ENCODE results near the gene GRK4.
"Not testable (repeated sequence)": the region's sequence is repeated elsewhere in the genome, so short reads cannot be mapped to it uniquely, and the experiment has no call there.

GRK4 gene

GRCh38 chr4:2958446-2958845 lies 4.9 kb upstream of the GRK4 start:
- TF ChIP-seq TAF1 (IDR thresholded peaks at IDR 0.05; ENCODE audit: low read depth, low read length) (no peak), PAX5 (IDR thresholded peaks at IDR 0.05; ENCODE audit: insufficient read depth, low read length, severe bottlenecking) (no peak), POLR2AphosphoS5 (IDR thresholded peaks at IDR 0.05; ENCODE audit: low read depth, low read length) (no peak), SPI1 (IDR thresholded peaks at IDR 0.05; ENCODE audit: low read depth, low read length) (no peak), POU2F2 (IDR thresholded peaks at IDR 0.05; ENCODE audit: low read depth, low read length) (no peak), POLR2A (IDR thresholded peaks at IDR 0.05; ENCODE audit: low read depth, low read length) (no peak)
- FAIRE-seq (no peak), DNase-seq (ENCODE audit: insufficient read length, low spot score) (no peak)

- DNase-seq (ENCODE audit: insufficient read length, low spot score); FAIRE-seq: not testable (repeated sequence)
Observed at GRCh38 chr4:2960450-2960849, 2.9 kb upstream of the GRK4 start.

GRCh38 chr4:2961421-2961810 lies 2.0 kb upstream of the GRK4 start:
- peak; percentile 35 for FAIRE-seq
- TF ChIP-seq POU2F2 (IDR thresholded peaks at IDR 0.05; ENCODE audit: low read depth, low read length) (no peak), POLR2A (IDR thresholded peaks at IDR 0.05; ENCODE audit: low read depth, low read length) (0 out of 2 replicates have a peak, but pooled peaks have one; percentile 56)
- no peak for DNase-seq (ENCODE audit: insufficient read length, low spot score)

- no peak for DNase-seq (ENCODE audit: insufficient read length, low spot score)
- peak; percentile 85 for FAIRE-seq
Observed at GRCh38 chr4:2961811-2962441, 1.4 kb upstream of the GRK4 start.

GRCh38 chr4:2962614-2963174 lies 677 bp upstream of the GRK4 start:
- TF ChIP-seq PAX5 (IDR thresholded peaks at IDR 0.05; ENCODE audit: insufficient read depth, low read length, severe bottlenecking) = no peak
- TF ChIP-seq POLR2AphosphoS5 (IDR thresholded peaks at IDR 0.05; ENCODE audit: low read depth, low read length) = no peak; the same call in 1 of the 2 replicates
- no peak; the same call in 1 of the 2 replicates for TF ChIP-seq POLR2A (IDR thresholded peaks at IDR 0.05; ENCODE audit: low read depth, low read length)
- TF ChIP-seq TAF1 (IDR thresholded peaks at IDR 0.05; ENCODE audit: low read depth, low read length) = no peak
- no peak for TF ChIP-seq POU2F2 (IDR thresholded peaks at IDR 0.05; ENCODE audit: low read depth, low read length)
- TF ChIP-seq SPI1 (IDR thresholded peaks at IDR 0.05; ENCODE audit: low read depth, low read length) = no peak
- DNase-seq (ENCODE audit: insufficient read length, low spot score) = no peak
- no peak for FAIRE-seq

More at GRCh38 chr4:2961811-2962441, 1.4 kb upstream of the GRK4 start:
- TF ChIP-seq POLR2A (IDR thresholded peaks at IDR 0.05; ENCODE audit: low read depth, low read length) (0 out of 2 replicates have a peak, but pooled peaks have one; percentile 8), PAX5 (IDR thresholded peaks at IDR 0.05; ENCODE audit: insufficient read depth, low read length, severe bottlenecking) (no peak)

GRCh38 chr4:2963966-2964471 lies 648 bp downstream of the GRK4 start:
- DNase-seq (ENCODE audit: insufficient read length, low spot score) (peak; percentile 60), FAIRE-seq (peak; percentile 69)
- TF ChIP-seq SPI1 (IDR thresholded peaks at IDR 0.05; ENCODE audit: low read depth, low read length) (no peak), POU2F2 (IDR thresholded peaks at IDR 0.05; ENCODE audit: low read depth, low read length) (no peak), PAX5 (IDR thresholded peaks at IDR 0.05; ENCODE audit: insufficient read depth, low read length, severe bottlenecking) (no peak), POLR2A (IDR thresholded peaks at IDR 0.05; ENCODE audit: low read depth, low read length) (no peak), TAF1 (IDR thresholded peaks at IDR 0.05; ENCODE audit: low read depth, low read length) (no peak), POLR2AphosphoS5 (IDR thresholded peaks at IDR 0.05; ENCODE audit: low read depth, low read length) (no peak)

GRCh38 chr4:2964706-2965258 lies 1.4 kb downstream of the GRK4 start:
- no peak for DNase-seq (ENCODE audit: insufficient read length, low spot score)
- TF ChIP-seq TAF1 (IDR thresholded peaks at IDR 0.05; ENCODE audit: low read depth, low read length) = no peak
- TF ChIP-seq POLR2A (IDR thresholded peaks at IDR 0.05; ENCODE audit: low read depth, low read length) = no peak
- no peak for TF ChIP-seq SPI1 (IDR thresholded peaks at IDR 0.05; ENCODE audit: low read depth, low read length)
- no peak for TF ChIP-seq POLR2AphosphoS5 (IDR thresholded peaks at IDR 0.05; ENCODE audit: low read depth, low read length)
- no peak for TF ChIP-seq POU2F2 (IDR thresholded peaks at IDR 0.05; ENCODE audit: low read depth, low read length)
- TF ChIP-seq PAX5 (IDR thresholded peaks at IDR 0.05; ENCODE audit: insufficient read depth, low read length, severe bottlenecking) = no peak
- no peak for FAIRE-seq

- DNase-seq (ENCODE audit: insufficient read length, low spot score) (no peak), FAIRE-seq (no peak)
- no peak for TF ChIP-seq PAX5 (IDR thresholded peaks at IDR 0.05; ENCODE audit: insufficient read depth, low read length, severe bottlenecking)
- no peak for TF ChIP-seq POLR2AphosphoS5 (IDR thresholded peaks at IDR 0.05; ENCODE audit: low read depth, low read length)
- no peak for TF ChIP-seq POLR2A (IDR thresholded peaks at IDR 0.05; ENCODE audit: low read depth, low read length)
- no peak for TF ChIP-seq SPI1 (IDR thresholded peaks at IDR 0.05; ENCODE audit: low read depth, low read length)
- TF ChIP-seq POU2F2 (IDR thresholded peaks at IDR 0.05; ENCODE audit: low read depth, low read length) = no peak
- no peak for TF ChIP-seq TAF1 (IDR thresholded peaks at IDR 0.05; ENCODE audit: low read depth, low read length)
Observed at GRCh38 chr4:2965262-2965661, 1.9 kb downstream of the GRK4 start.

GRCh38 chr4:2968381-2968780 lies 5.0 kb downstream of the GRK4 start:
- FAIRE-seq (no peak), DNase-seq (ENCODE audit: insufficient read length, low spot score) (no peak)
- TF ChIP-seq POLR2AphosphoS5 (IDR thresholded peaks at IDR 0.05; ENCODE audit: low read depth, low read length) (no peak), SPI1 (IDR thresholded peaks at IDR 0.05; ENCODE audit: low read depth, low read length) (no peak), POLR2A (IDR thresholded peaks at IDR 0.05; ENCODE audit: low read depth, low read length) (no peak), PAX5 (IDR thresholded peaks at IDR 0.05; ENCODE audit: insufficient read depth, low read length, severe bottlenecking) (no peak), POU2F2 (IDR thresholded peaks at IDR 0.05; ENCODE audit: low read depth, low read length) (no peak), TAF1 (IDR thresholded peaks at IDR 0.05; ENCODE audit: low read depth, low read length) (no peak)

- FAIRE-seq (no peak), DNase-seq (ENCODE audit: insufficient read length, low spot score) (no peak)
- TF ChIP-seq SPI1 (IDR thresholded peaks at IDR 0.05; ENCODE audit: low read depth, low read length) (no peak), POLR2A (IDR thresholded peaks at IDR 0.05; ENCODE audit: low read depth, low read length) (no peak)
Observed at GRCh38 chr4:2971275-2971674, 7.9 kb downstream of the GRK4 start.
